HG02610 (cell line): ENCODE measurements around the gene ZBTB32.
"Not testable (repeated sequence)": the region's sequence is repeated elsewhere in the genome, so short reads cannot be mapped to it uniquely, and the experiment has no call there.

ENCODE experiments used
- ATAC-seq: cut with Tn5 transposase; IDR thresholded peaks from one replicate; pipeline ENCODE4 v1.9.1; 2021; ENCODE audit warnings: mild to moderate bottlenecking, moderate library complexity; ENCODE audit not compliant: unreplicated experiment

Gene ZBTB32

DNA sequence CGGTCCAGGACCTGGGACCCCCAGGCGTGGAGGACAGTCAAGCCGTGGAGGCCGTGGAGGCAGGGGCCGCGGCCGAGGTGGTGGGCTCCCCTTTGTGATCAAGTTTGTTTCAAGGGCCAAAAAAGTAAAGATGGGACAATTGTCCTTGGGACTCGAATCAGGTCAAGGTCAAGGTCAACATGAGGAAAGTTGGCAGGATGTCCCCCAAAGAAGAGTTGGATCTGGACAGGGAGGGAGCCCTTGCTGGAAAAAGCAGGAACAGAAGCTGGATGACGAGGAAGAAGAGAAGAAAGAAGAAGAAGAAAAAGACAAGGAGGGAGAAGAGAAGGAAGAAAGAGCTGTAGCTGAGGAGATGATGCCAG lies 15.8 kb downstream of the ZBTB32 start:
- no peak for ATAC-seq

DNA sequence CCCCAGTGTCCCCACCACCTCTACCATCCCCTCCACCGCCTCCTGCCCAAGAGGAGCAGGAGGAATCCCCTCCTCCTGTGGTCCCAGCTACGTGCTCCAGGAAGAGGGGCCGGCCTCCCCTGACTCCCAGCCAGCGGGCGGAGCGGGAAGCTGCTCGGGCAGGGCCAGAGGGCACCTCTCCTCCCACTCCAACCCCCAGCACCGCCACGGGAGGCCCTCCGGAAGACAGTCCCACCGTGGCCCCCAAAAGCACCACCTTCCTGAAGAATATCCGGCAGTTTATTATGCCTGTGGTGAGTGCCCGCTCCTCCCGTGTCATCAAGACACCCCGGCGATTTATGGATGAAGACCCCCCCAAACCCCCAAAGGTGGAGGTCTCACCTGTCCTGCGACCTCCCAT lies 16.3 kb downstream of the ZBTB32 start:
- no peak for ATAC-seq

DNA sequence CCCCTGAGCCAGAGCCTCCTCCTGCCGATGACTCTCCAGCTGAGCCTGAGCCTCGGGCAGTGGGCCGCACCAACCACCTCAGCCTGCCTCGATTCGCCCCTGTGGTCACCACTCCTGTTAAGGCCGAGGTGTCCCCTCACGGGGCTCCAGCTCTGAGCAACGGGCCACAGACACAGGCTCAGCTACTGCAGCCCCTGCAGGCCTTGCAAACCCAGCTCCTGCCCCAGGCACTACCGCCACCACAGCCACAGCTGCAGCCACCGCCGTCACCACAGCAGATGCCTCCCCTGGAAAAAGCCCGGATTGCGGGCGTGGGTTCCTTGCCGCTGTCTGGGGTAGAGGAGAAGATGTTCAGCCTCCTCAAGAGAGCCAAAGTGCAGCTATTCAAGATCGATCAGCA lies 17.0 kb downstream of the ZBTB32 start:
- no peak for ATAC-seq

DNA sequence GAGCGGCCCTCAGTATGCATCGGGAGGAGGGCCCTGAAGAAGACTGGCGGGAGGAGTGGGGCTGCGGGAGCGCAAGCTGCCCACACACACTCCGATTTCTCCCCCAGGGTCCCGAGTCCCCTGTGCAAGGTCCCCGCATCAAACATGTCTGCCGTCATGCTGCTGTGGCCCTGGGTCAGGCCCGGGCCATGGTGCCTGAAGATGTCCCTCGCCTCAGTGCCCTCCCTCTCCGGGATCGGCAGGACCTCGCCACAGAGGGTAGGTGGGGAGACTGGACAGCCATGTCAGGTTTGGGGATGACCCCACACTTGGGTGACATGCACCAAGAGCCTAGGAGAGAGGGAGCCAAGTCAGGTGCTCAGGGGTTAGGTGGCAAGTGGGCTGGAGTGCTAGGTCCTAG lies 18.1 kb downstream of the ZBTB32 start:
- ATAC-seq = no peak

DNA sequence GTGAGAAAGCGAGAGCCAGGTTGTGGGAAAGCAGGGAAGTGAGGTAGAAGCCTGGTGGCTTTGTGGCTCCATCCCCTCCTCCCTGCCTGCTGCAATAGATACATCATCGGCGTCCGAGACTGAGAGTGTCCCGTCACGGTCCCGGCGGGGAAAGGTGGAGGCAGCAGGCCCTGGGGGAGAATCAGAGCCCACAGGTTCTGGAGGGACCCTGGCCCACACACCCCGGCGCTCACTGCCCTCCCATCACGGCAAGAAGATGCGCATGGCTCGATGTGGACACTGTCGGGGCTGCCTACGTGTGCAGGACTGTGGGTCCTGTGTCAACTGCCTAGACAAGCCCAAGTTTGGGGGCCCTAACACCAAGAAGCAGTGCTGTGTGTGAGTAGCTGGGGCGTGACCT lies 18.5 kb downstream of the ZBTB32 start:
- ATAC-seq = no peak

DNA sequence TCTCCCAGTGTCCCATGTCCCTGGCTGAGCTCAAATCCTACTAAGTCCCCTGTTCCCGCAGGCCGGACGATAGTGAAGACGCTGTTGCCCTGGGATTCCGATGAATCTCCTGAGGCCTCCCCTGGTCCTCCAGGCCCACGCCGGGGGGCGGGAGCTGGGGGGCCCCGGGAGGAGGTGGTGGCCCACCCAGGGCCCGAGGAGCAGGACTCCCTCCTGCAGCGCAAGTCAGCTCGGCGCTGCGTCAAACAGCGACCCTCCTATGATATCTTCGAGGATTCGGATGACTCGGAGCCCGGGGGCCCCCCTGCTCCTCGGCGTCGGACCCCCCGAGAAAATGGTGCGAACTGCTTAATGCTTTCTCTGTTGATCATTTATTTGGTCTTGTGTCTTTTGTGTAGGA lies 19.3 kb downstream of the ZBTB32 start:
- no peak for ATAC-seq

DNA sequence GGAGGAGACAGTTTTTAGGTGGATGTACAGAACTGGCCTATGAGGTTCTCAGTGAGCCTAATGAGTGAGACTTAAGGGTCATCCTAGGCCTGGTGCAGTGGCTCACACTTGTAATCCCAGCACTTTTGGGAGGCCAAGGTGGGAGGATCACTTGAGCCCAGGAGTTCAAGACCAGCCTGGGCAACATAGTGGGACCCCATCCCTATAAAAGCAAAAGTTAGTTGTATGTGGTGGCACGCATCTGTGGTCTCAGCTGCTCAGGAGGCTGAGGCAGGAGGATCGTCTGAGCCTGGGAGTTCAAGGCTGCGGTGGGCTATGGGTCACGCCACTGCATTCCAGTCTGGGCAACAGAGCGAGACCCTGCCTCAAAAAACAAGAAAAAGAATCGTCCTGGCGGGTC lies 19.8 kb downstream of the ZBTB32 start:
- not testable (repeated sequence) for ATAC-seq

DNA sequence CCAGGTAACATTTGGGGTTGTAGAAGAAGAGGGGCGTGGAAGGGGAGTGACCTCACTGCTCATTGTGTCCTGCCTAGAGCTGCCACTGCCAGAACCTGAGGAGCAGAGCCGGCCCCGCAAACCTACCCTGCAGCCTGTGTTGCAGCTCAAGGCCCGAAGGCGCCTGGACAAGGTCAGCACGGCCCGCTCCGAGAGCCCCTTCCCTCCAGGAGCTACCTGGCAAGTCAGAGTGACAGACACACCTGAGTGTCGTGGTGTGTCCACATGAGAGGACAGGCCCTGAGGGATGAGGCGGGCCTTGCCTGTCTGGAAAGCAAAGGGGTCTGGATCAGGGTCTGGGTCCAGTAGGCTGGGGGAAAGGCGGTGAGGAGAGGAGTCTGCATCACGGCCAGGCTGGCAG lies 20.2 kb downstream of the ZBTB32 start:
- ATAC-seq = no peak

DNA sequence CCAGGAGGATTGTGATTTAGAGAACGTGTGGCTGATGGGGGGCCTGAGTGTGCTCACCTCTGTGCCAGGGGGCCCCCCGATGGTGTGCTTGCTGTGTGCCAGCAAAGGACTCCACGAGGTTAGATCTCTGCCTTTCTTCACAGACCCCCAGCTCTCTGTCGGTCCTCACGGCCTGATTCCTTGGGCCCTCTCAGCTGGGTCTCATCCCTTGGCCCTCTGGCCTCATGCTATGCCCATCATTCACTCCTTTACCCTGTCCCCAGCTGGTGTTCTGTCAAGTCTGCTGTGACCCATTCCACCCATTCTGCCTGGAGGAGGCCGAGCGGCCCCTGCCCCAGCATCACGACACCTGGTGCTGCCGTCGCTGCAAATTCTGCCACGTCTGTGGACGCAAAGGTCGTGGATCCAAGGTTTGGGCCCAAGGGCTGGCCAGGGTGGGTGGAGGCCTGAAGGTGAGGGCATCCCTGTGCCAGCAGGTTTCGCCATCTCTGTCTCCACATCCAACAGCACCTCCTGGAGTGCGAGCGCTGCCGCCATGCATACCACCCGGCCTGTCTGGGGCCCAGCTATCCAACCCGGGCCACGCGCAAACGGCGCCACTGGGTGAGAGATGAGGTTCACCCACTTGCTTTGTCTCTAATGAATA lies 21.0 kb downstream of the ZBTB32 start:
- no peak for ATAC-seq

DNA sequence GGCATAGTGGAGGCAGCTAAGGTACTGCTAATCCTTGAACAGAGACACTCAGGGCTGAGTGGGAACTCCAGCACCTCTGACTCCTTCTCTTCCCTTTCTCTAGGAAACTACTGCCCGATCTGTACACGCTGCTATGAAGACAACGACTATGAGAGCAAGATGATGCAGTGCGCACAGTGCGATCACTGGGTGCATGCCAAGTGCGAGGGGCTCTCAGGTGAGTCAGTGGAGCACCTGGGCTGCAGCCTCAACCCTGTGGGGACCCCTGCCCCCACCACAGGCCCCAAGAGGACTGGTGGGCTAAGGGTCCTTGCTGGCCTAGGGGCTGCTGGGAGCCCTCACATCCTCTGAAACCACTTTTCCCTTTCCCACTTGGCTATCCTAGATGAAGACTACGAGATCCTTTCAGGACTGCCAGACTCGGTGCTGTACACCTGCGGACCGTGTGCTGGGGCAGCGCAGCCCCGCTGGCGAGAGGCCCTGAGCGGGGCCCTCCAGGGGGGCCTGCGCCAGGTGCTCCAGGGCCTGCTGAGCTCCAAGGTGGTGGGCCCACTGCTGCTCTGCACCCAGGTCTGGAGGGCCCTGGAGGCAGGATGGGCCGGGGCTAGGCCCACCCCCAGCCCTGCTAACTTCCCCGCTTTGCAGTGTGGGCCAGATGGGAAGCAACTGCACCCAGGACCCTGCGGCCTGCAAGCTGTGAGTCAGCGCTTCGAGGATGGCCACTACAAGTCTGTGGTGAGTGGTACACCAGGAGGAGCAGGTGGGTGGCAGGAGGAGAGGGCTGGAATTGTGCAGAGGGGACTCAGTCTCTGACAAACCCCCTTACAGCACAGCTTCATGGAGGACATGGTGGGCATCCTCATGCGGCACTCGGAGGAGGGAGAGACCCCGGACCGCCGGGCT lies 22.9 kb downstream of the ZBTB32 start:
- no peak for ATAC-seq

DNA sequence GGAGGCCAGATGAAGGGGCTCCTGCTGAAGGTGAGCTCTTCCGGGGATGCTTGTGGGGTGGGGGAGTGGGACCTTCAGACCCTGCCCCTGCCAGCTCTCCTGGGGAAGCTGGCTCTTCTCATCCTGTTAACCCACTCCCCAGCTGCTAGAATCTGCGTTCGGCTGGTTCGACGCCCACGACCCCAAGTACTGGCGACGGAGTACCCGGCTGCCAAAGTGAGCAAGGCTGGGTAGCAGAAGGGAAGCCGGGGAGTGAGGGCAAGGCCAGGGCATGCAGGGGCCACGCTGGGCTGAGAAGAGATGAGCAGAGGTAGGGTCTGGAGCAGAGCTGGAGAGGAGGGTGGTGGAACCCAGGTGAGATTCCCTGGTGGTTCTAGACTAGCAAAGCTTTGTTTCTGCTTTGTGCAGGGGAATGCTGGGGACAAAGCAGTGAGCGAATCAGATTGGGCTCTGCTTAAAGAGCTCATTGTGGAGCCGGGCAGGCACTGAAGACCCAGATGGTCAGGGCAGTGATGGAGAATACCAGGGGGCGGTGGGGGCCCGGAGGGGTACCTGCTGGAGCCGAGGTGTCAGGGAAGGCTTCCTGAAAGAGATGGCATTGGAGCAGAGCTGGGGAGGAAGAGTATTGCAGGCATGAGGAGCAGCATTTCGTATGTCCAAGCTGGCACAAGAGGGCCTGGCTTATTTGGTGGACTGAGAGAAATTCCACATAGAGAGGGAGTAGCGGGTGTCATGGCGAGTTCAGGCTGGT lies 23.8 kb downstream of the ZBTB32 start:
- no peak for ATAC-seq

DNA sequence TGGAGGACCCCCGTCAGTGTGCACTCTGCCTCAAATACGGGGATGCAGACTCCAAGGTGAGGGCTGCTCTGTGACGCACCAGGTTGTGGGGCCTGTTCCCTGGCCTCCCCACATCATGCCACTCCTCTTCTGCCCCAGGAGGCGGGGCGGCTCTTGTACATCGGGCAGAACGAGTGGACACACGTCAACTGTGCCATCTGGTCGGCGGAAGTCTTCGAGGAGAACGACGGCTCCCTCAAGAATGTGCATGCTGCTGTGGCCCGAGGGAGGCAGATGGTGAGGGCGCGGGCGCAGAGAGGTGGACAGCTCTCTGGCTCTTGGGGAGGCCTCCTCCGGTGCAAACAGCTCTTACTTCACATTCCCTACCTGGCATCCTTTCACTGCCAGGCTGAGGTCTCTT lies 24.7 kb downstream of the ZBTB32 start:
- no peak for ATAC-seq

DNA sequence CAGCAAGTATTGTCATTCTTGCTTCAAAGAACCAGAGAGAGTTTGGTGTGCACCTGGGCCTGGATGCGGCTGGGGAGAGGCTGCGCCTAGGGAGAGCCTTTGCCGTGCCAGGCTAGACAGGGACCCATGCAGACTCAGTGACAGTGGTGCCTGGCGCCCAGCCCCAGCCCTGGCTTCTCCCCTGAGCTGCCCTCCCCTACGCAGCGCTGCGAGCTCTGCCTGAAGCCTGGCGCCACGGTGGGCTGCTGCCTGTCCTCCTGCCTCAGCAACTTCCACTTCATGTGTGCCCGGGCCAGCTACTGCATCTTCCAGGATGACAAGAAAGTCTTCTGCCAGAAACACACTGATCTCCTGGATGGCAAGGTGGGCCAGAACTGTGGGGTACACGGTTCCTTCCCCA lies 25.4 kb downstream of the ZBTB32 start:
- ATAC-seq = no peak

DNA sequence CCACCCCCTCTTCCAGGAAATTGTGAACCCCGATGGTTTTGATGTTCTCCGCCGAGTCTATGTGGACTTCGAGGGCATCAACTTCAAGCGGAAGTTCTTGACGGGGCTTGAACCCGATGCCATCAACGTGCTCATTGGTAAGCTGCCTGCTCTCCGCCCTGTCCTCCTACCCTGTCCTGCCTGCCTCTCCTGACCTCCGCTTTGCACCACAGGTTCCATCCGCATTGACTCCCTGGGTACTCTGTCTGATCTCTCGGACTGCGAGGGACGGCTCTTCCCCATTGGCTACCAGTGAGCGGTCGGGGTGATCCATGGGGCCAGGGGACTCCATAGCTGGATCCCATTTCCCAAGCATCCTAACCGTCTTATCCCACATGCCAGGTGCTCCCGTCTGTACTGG lies 26.0 kb downstream of the ZBTB32 start:
- ATAC-seq = no peak

DNA sequence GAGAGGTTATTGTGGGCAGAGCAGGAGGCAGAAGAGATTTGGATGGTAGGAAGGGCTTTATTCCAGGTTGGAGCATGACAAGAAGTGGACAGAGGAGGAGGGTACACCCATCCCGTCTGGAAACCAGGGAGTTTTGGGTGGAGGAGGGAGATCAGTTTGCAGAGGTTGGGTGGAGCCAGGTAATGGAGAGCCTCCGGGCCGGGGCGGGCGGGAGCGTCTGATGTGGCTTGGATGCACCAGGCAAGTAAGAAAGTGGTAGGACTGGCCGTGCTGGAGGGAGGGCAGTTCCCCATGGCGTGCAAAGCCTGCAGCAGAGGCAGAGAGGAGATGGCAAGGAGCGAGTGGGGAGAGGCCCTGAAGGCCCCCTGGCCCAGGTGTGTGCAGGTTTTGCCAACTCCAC lies 27.0 kb downstream of the ZBTB32 start:
- no peak for ATAC-seq

DNA sequence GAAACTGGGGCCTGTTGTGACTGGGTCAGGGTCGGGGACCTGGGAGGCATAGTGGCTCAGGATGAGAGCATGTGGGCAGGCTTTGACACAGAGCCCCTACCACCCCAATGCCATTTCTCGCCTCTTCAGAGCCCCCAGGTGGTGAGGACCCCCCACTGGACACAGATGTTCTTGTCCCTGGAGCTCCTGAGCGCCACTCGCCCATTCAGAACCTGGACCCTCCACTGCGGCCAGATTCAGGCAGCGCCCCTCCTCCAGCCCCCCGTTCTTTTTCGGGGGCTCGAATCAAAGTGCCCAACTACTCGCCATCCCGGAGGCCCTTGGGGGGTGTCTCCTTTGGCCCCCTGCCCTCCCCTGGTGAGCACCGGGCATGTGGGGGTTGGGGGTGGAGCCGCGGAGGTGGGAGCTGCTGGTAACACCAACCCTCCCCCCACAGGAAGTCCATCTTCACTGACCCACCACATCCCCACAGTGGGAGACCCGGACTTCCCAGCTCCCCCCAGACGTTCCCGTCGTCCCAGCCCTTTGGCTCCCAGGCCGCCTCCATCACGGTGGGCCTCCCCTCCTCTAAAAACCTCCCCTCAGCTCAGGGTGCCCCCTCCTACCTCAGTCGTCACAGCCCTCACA lies 27.5 kb downstream of the ZBTB32 start:
- no peak for ATAC-seq

DNA sequence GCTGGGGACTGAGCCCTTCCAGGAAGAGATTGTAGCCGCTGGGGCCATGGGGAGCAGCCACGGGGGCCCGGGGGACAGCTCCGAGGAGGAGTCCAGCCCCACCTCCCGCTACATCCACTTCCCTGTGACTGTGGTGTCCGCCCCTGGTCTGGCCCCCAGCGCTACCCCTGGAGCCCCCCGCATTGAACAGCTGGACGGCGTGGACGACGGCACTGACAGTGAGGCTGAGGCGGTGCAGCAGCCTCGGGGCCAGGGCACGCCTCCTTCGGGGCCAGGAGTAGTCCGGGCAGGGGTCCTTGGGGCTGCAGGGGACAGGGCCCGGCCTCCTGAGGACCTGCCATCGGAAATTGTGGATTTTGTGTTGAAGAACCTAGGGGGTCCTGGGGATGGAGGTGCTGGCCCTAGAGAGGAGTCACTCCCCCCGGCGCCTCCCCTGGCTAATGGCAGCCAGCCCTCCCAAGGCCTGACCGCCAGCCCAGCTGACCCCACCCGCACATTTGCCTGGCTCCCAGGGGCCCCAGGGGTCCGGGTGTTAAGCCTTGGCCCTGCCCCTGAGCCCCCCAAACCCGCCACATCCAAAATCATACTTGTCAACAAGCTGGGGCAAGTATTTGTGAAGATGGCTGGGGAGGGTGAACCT lies 28.3 kb downstream of the ZBTB32 start:
- ATAC-seq = no peak

DNA sequence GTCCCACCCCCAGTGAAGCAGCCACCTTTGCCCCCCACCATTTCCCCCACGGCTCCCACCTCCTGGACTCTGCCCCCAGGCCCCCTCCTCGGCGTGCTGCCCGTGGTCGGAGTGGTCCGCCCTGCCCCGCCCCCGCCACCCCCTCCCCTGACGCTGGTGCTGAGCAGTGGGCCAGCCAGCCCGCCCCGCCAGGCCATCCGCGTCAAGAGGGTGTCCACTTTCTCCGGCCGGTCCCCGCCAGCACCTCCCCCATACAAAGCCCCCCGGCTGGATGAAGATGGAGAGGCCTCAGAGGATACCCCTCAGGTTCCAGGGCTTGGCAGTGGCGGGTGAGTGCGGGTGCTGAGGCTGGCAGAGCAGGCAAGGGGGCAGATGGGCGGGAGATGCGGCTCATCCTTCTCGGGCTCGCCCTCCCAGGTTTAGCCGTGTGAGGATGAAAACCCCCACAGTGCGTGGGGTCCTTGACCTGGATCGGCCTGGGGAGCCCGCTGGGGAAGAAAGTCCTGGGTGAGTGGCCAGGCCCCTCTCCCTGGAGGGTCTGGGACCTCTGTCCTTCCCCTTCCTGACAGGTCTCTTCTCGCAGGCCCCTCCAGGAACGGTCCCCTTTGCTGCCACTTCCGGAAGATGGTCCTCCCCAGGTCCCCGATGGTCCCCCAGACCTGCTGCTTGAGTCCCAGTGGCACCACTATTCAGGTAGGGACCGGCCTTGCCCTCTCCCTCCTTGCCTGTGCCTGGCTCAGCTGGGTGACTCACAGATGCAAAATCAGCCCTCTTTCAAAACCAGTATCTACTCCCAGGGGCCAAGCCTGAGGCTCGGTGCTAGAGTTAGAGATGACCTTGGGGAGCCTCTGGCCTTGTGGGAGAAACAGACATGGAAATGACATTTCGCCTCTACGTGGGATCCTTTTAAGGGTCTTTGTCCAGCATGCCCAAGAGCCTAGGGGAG lies 29.1 kb downstream of the ZBTB32 start:
- ATAC-seq = no peak

DNA sequence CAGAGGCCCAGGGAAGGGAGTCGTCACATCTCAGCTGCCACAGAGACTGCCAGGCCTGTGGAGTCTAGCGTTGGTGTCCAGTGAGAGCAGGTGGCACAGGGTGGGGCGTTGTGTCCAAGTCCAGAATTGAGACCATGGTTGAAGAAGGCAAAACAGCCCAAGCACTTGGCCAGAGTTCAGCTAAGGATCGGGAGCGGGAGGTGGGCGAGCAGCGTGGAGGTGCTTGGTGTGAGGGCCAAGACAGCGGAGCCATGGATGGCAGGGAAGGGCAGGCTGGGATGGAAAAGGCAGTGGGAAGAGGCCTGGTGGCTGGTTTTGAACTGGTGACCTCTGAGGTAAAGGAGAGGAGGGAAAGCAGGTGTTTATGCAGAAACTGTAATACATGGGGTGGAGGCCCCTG lies 29.9 kb downstream of the ZBTB32 start:
- no peak for ATAC-seq

DNA sequence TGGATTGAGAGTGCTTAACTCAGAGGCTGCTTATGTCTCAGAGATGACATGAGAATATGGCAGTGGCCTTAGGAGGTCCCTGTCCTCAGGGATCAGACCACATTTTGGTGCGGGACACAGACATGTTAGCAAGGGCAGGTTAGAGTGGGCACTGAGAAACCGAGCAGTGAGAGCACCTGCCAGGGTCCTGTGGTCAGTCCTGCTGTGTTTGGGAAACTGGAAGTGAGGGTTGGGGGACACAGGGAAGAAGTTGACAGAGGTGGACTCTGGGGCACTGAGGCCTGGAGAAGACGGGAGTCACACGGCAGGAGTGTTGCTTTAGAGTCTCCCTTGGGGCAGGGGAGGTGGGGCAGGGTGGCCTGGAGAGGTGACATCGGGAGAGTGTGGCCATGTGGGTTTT lies 30.5 kb downstream of the ZBTB32 start:
- no peak for ATAC-seq
